ENCODE measurements around the gene NR5A1.

Gene NR5A1

GRCh38 chr9:124506931-124507879, at the start of gene NR5A1:
Gene NR5A1, minus strand, starts transcription at chr9:124507399. Its CDS starts 4,004 bp downstream, at chr9:124503395.
- H3K4me3 ChIP-seq (ENCODE audit: low read depth, low read length) = no peak within 1 kb of the TSS
- in situ Hi-C loops (cut with HindIII; ENCODE audit: low sequenced_read_pairs) = no loop called here
- no peak for DNase-seq (ENCODE audit: low read depth)
- TF ChIP-seq, protein P1, sequence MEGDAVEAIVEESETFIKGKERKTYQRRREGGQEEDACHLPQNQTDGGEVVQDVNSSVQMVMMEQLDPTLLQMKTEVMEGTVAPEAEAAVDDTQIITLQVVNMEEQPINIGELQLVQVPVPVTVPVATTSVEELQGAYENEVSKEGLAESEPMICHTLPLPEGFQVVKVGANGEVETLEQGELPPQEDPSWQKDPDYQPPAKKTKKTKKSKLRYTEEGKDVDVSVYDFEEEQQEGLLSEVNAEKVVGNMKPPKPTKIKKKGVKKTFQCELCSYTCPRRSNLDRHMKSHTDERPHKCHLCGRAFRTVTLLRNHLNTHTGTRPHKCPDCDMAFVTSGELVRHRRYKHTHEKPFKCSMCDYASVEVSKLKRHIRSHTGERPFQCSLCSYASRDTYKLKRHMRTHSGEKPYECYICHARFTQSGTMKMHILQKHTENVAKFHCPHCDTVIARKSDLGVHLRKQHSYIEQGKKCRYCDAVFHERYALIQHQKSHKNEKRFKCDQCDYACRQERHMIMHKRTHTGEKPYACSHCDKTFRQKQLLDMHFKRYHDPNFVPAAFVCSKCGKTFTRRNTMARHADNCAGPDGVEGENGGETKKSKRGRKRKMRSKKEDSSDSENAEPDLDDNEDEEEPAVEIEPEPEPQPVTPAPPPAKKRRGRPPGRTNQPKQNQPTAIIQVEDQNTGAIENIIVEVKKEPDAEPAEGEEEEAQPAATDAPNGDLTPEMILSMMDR (IDR thresholded peaks at IDR 0.05; ENCODE audit: low read depth, low read length, missing control alignments) = no peak

GRCh38 chr9:124555043-124555442, 47.8 kb upstream of the NR5A1 start:
- H3K4me3 ChIP-seq (ENCODE audit: low read depth, low read length) = no peak overlapping the region
- in situ Hi-C loops (cut with HindIII; ENCODE audit: low sequenced_read_pairs) = no loop called here
- DNase-seq (ENCODE audit: low read depth) = no peak
- TF ChIP-seq, protein P1 (IDR thresholded peaks at IDR 0.05; ENCODE audit: low read depth, low read length, missing control alignments) = no peak

DNA sequence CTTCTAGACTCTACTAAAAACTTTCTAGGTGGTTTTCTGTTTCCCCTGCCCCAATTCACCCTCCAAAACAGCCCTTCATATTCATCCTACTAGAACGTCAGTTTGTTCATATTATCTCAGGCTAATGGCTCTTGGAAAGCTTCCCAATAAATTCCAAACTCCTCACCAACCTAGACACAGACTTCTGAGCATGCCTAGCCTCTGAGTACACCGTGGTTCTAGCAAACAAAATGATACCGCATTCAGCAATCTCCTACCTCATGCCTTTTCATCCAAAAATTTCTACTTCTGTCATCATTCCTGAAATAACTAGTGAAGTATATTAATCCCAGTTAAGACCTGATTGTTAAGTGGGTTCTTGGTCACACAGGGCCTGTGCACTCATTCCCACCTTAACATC, 46.5 kb upstream of the NR5A1 start:
- DNase-seq (ENCODE audit: low read depth) = peak; percentile 62
- in situ Hi-C loops (cut with HindIII; ENCODE audit: low sequenced_read_pairs) = no loop called here
- no peak overlapping the region for H3K4me3 ChIP-seq (ENCODE audit: low read depth, low read length)
- TF ChIP-seq, protein P1 (IDR thresholded peaks at IDR 0.05; ENCODE audit: low read depth, low read length, missing control alignments) = no peak

- TF ChIP-seq, protein P1 (IDR thresholded peaks at IDR 0.05; ENCODE audit: low read depth, low read length, missing control alignments) = no peak
- DNase-seq (ENCODE audit: low read depth) = no peak
- in situ Hi-C loops (cut with HindIII; ENCODE audit: low sequenced_read_pairs) = no loop called here
- no peak overlapping the region for H3K4me3 ChIP-seq (ENCODE audit: low read depth, low read length)
These were observed 45.0 kb upstream of the NR5A1 start for GRCh38 chr9:124552273-124552605.

GRCh38 chr9:124551472-124552272, 44.5 kb upstream of the NR5A1 start:
- no peak overlapping the region for H3K4me3 ChIP-seq (ENCODE audit: low read depth, low read length)
- in situ Hi-C loops (cut with HindIII; ENCODE audit: low sequenced_read_pairs) = no loop called here
- TF ChIP-seq, protein P1 (IDR thresholded peaks at IDR 0.05; ENCODE audit: low read depth, low read length, missing control alignments) = peak; percentile 86
- DNase-seq (ENCODE audit: low read depth) = peak; percentile 51

DNA sequence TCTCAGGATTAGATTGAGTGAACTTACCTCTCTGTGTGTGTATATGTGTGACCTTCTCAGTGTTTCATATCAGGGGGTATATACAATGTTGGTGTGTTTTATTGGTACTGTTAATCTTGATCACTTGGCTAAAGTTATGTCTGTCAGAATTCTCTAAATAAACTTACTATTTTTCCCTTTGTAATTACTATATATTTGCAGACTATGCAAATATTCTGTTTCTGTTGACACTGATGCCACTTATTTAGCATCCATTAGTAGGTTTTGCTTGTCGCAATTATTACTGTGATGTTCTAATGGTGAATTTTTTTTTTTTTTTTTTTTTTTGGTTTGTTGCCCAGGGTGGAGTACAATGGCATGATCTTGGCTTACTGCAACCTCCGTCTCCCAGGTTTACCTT, 42.9 kb upstream of the NR5A1 start:
- no peak overlapping the region for H3K4me3 ChIP-seq (ENCODE audit: low read depth, low read length)
- in situ Hi-C loops (cut with HindIII; ENCODE audit: low sequenced_read_pairs) = no loop called here
- TF ChIP-seq, protein P1 (IDR thresholded peaks at IDR 0.05; ENCODE audit: low read depth, low read length, missing control alignments) = no peak
- no peak for DNase-seq (ENCODE audit: low read depth)
